K562 (cell line): ENCODE results near the gene NMBR.

Experiments
- CHCHD3 ChIP-seq: fragments of 250-450 bp; sonication (Bioruptor Pico); IDR thresholded peaks from 2 replicates; pipeline ENCODE4 v2.1.2; 2022; ENCODE audit warnings: mild to moderate bottlenecking
- CTCF ChIP-seq, 3 experiments: IDR thresholded peaks in 2 of 3; conservative IDR thresholded peaks in 1 of 3; 2 replicates each; pipeline ENCODE4 v1.5.1; 2011 to 2012; ENCODE audit warnings: low read length in 3 of 3, mild to moderate bottlenecking in 3 of 3, control low read depth in 2 of 3, improper control_type of control experiment in 1 of 3, inconsistent platforms in 1 of 3, low read depth in 1 of 3, mixed read lengths in 1 of 3, moderate library complexity in 1 of 3; ENCODE audit not compliant: insufficient read depth in 2 of 3
- HES1 ChIP-seq: fragments of 450-650 bp; IDR thresholded peaks from 2 replicates; pipeline ENCODE4 v1.6.1; 2016; ENCODE audit warnings: low read depth, mild to moderate bottlenecking, moderate library complexity
- KLF1 ChIP-seq: fragments of 450-650 bp; IDR thresholded peaks from 2 replicates; pipeline ENCODE4 v1.6.1; 2016; ENCODE audit warnings: missing genetic modification characterization, missing compliant biosample characterization
- MAZ ChIP-seq, 2 experiments: fragments of 450-650 bp in 1 of 2; sonication (generic) in 1 of 2; formaldehyde crosslinking; IDR thresholded peaks in 1 of 2; conservative IDR thresholded peaks in 1 of 2; 2 replicates each; pipeline versions ENCODE4 v1.4.0 to v1.5.0; 2020; ENCODE audit warnings: mild to moderate bottlenecking in 1 of 2, missing genetic modification reagents in 1 of 2
- OTX1 ChIP-seq: fragments of 450-650 bp; formaldehyde crosslinking; IDR thresholded peaks from 2 replicates; pipeline ENCODE4 v1.4.0; 2022; ENCODE audit warnings: mild to moderate bottlenecking
- POLR2A ChIP-seq: fragments of 450-650 bp; conservative IDR thresholded peaks from 2 replicates; pipeline ENCODE4 v1.6.1; 2016
- POLR2AphosphoS5 ChIP-seq: IDR thresholded peaks from 2 replicates; pipeline ENCODE4 v1.6.1; 2011; ENCODE audit warnings: mild to moderate bottlenecking, low read depth, low read length, moderate library complexity; ENCODE audit not compliant: control insufficient read depth, insufficient read depth
- TBP ChIP-seq: optimal IDR thresholded peaks from 2 replicates; pipeline ENCODE3; 2011; ENCODE audit warnings: low read depth, low read length, improper control_type of control experiment
- ZBTB7A ChIP-seq: IDR thresholded peaks from 2 replicates; pipeline ENCODE4 v1.6.1; 2011; ENCODE audit warnings: low read depth, mild to moderate bottlenecking, low read length, moderate library complexity, borderline replicate concordance; ENCODE audit not compliant: control insufficient read depth
- ZFP1 ChIP-seq: fragments of 450-650 bp; formaldehyde crosslinking; IDR thresholded peaks from 2 replicates; pipeline ENCODE4 v1.4.0; 2020; ENCODE audit warnings: mild to moderate bottlenecking, mixed read lengths
- ZNF274 ChIP-seq: IDR thresholded peaks from 2 replicates; pipeline ENCODE4 v1.6.1; 2011; ENCODE audit warnings: low read depth, mild to moderate bottlenecking, low read length, moderate library complexity, borderline replicate concordance
- TF ChIP-seq, protein P1 (sequence below): IDR thresholded peaks from 2 replicates; pipeline ENCODE4 v1.6.1; 2014; ENCODE audit warnings: antibody characterized with exemption
- TF ChIP-seq, protein P2 (sequence below): sonication (generic); formaldehyde crosslinking; IDR thresholded peaks from 2 replicates; pipeline ENCODE4 v1.8.1; 2023; ENCODE audit warnings: mild to moderate bottlenecking, missing genetic modification reagents

GRCh38 chr6:142146828-142147662 lies at the start of gene NMBR, which contains the start of gene VTA1:
- no peak for TF ChIP-seq HES1
- TF ChIP-seq, protein P1, sequence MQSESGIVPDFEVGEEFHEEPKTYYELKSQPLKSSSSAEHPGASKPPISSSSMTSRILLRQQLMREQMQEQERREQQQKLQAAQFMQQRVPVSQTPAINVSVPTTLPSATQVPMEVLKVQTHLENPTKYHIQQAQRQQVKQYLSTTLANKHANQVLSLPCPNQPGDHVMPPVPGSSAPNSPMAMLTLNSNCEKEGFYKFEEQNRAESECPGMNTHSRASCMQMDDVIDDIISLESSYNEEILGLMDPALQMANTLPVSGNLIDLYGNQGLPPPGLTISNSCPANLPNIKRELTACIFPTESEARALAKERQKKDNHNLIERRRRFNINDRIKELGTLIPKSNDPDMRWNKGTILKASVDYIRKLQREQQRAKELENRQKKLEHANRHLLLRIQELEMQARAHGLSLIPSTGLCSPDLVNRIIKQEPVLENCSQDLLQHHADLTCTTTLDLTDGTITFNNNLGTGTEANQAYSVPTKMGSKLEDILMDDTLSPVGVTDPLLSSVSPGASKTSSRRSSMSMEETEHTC = no peak; the same call in none of the 2 replicates
- TF ChIP-seq ZBTB7A = peak; percentile 90
- TF ChIP-seq MAZ (CRISPR knock-in tag; conservative IDR thresholded peaks at IDR 0.05 in 1 of 2, IDR thresholded peaks at IDR 0.05 in 1 of 2) = peak; percentile 64 to 92
- TF ChIP-seq TBP = peak; percentile 69
- TF ChIP-seq, protein P2, sequence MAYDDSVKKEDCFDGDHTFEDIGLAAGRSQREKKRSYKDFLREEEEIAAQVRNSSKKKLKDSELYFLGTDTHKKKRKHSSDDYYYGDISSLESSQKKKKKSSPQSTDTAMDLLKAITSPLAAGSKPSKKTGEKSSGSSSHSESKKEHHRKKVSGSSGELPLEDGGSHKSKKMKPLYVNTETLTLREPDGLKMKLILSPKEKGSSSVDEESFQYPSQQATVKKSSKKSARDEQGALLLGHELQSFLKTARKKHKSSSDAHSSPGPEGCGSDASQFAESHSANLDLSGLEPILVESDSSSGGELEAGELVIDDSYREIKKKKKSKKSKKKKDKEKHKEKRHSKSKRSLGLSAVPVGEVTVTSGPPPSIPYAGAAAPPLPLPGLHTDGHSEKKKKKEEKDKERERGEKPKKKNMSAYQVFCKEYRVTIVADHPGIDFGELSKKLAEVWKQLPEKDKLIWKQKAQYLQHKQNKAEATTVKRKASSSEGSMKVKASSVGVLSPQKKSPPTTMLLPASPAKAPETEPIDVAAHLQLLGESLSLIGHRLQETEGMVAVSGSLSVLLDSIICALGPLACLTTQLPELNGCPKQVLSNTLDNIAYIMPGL (CRISPR knock-in tag) = no peak
- TF ChIP-seq CHCHD3 (CRISPR knock-in tag) = no peak
- no peak for TF ChIP-seq ZNF274
- peak; percentile 39; the same call in 1 of the 2 replicates for TF ChIP-seq KLF1 (tag)
- TF ChIP-seq ZFP1 (CRISPR knock-in tag) = no peak
- TF ChIP-seq POLR2AphosphoS5 = peak; percentile 84
- peak; percentile 94 for TF ChIP-seq POLR2A
- no peak for TF ChIP-seq OTX1
- TF ChIP-seq CTCF (IDR thresholded peaks at IDR 0.05 in 2 of 3, conservative IDR thresholded peaks at IDR 0.05 in 1 of 3; ENCODE audit: insufficient read depth in 2 of 3, low read depth in 1 of 3, low read length in 3 of 3) = peak; percentile 90 to 97 (median 96)
